GM12878 (cell line): ENCODE measurements around the gene ERVK3-1. TPM values are rescaled to one million over a fixed set of nuclear protein-coding genes. Genes with fewer than 3 reads are reported as not detected.

Experiments
- ATF3 ChIP-seq: IDR thresholded peaks from 2 replicates; pipeline ENCODE4 v1.6.1; 2011; ENCODE audit warnings: low read depth, mild to moderate bottlenecking, low read length, moderate library complexity, borderline replicate concordance; ENCODE audit errors: extremely low read depth
- CBX5 ChIP-seq: sonication (generic); IDR thresholded peaks from 2 replicates; pipeline ENCODE4 v1.6.1; 2016; ENCODE audit warnings: low read depth, moderate library complexity, mild to moderate bottlenecking, inconsistent platforms
- GATAD2B ChIP-seq: fragments of 450-650 bp; conservative IDR thresholded peaks from 2 replicates; pipeline ENCODE4 v1.6.1; 2017; ENCODE audit warnings: low read depth, mild to moderate bottlenecking, moderate library complexity
- HCFC1 ChIP-seq: fragments of 150-350 bp; IDR thresholded peaks from 2 replicates; pipeline ENCODE4 v1.6.1; 2014; ENCODE audit warnings: low read length
- HDGF ChIP-seq: fragments of 450-650 bp; IDR thresholded peaks from 2 replicates; pipeline ENCODE4 v1.6.1; 2016; ENCODE audit warnings: antibody characterized with exemption
- HSF1 ChIP-seq: fragments of 150-350 bp; IDR thresholded peaks from 2 replicates; pipeline ENCODE4 v1.6.1; 2014; ENCODE audit warnings: mild to moderate bottlenecking, low read depth, low read length
- IRF3 ChIP-seq: fragments of 450-650 bp; IDR thresholded peaks from 2 replicates; pipeline ENCODE4 v1.6.1; 2014; ENCODE audit warnings: mild to moderate bottlenecking
- IRF4 ChIP-seq: IDR thresholded peaks from 2 replicates; pipeline ENCODE4 v1.6.1; 2011; ENCODE audit warnings: low read depth, low read length
- MEF2B ChIP-seq: fragments of 450-650 bp; IDR thresholded peaks from 2 replicates; pipeline ENCODE4 v1.6.1; 2018; ENCODE audit warnings: mild to moderate bottlenecking, moderate library complexity; ENCODE audit not compliant: partially characterized antibody, poor library complexity, severe bottlenecking
- NKRF ChIP-seq: fragments of 450-650 bp; conservative IDR thresholded peaks from 2 replicates; pipeline ENCODE4 v1.6.1; 2017; ENCODE audit warnings: mild to moderate bottlenecking, moderate library complexity
- NR2F1 ChIP-seq: fragments of 450-650 bp; conservative IDR thresholded peaks from 2 replicates; pipeline ENCODE4 v1.6.1; 2017; ENCODE audit warnings: mild to moderate bottlenecking
- RB1 ChIP-seq: fragments of 450-650 bp; formaldehyde crosslinking; IDR thresholded peaks from 2 replicates; pipeline ENCODE4 v1.6.1; 2017; ENCODE audit warnings: mild to moderate bottlenecking, borderline replicate concordance
- SMARCA5 ChIP-seq: fragments of 450-650 bp; IDR thresholded peaks from 2 replicates; pipeline ENCODE4 v1.6.1; 2017; ENCODE audit warnings: mild to moderate bottlenecking
- SUPT20H ChIP-seq: IDR thresholded peaks from 2 replicates; pipeline ENCODE4 v1.6.1; 2011; ENCODE audit warnings: low read depth, mild to moderate bottlenecking, low read length, moderate library complexity, borderline replicate concordance; ENCODE audit not compliant: control insufficient read depth
- USF1 ChIP-seq: IDR thresholded peaks from 2 replicates; pipeline ENCODE4 v1.6.1; 2011; ENCODE audit warnings: borderline replicate concordance, low read depth, mild to moderate bottlenecking, moderate library complexity, mixed read lengths, low read length; ENCODE audit not compliant: insufficient read depth; ENCODE audit errors: extremely low read length
- YY1 ChIP-seq: IDR thresholded peaks from 2 replicates; pipeline ENCODE4 v1.6.1; 2011; ENCODE audit warnings: low read depth, mild to moderate bottlenecking, low read length
- ZBED1 ChIP-seq: IDR thresholded peaks from 2 replicates; pipeline ENCODE4 v1.6.1; 2016; ENCODE audit warnings: borderline replicate concordance
- ZNF592 ChIP-seq: fragments of 450-650 bp; IDR thresholded peaks from 2 replicates; pipeline ENCODE4 v1.6.1; 2017; ENCODE audit warnings: mild to moderate bottlenecking, moderate library complexity
- polyA plus RNA-seq, 11 experiments: library from polyadenylated mRNA; depleted of rRNA in 4 of 11; unstranded in 6 of 11; stranded (reverse) in 5 of 11; fragments of >200 nt; fragmentation: Nextera tagmentation in 4 of 11; fragmentation: Illumina TruSeq in 1 of 11; extraction: Ambion mirVana in 4 of 11; extraction: Trizol in 1 of 11; gene quantifications; 1 replicate in 1 of 11; 2 replicates in 10 of 11; pipeline versions ENCODE4 v1.2.1 to v1.2.3, GENCODE V29; 2011 to 2016; ENCODE audit warnings: inconsistent platforms in 2 of 11, missing spikeins in 2 of 11, low read depth in 1 of 11
- total RNA-seq, 4 experiments: library from RNA; depleted of rRNA in 3 of 4; stranded (reverse); fragments of >200 nt in 3 of 4; fragmentation: Illumina TruSeq in 1 of 4; extraction: Trizol in 1 of 4; gene quantifications; 2 replicates each; pipeline versions ENCODE4 v1.2.1 to v1.2.3, GENCODE V29; 2013 to 2021

Gene ERVK3-1
- total and polyA plus RNA-seq, 10 of the 15 experiments (the other 5 are each of a cell fraction or from before 2014, with no cell fraction given): 59.3 to 172 (median 95.8) TPM

- TF ChIP-seq ATF3 (no peak), HCFC1 (no peak), ZBED1 (peak; percentile 10; the same call in 1 of the 2 replicates), HSF1 (no peak), RB1 (0 out of 2 replicates have a peak, but pooled peaks have one; percentile 82), SMARCA5 (peak; percentile 23; the same call in 1 of the 2 replicates), CBX5 (no peak), IRF3 (no peak), NKRF (no peak), SUPT20H (no peak), NR2F1 (no peak), GATAD2B (no peak), YY1 (0 out of 2 replicates have a peak, but pooled peaks have one; percentile 28), ZNF592 (no peak), IRF4 (no peak), HDGF (no peak), MEF2B (peak; percentile 24), USF1 (no peak)
Measured at GRCh38 chr19:58277748-58278540, 27.2 kb upstream of the ERVK3-1 start (continued).
